ENCODE data around the gene LDLRAD4. TPM values are rescaled to one million over a fixed set of nuclear protein-coding genes. Genes with fewer than 3 reads are reported as not detected.

Gene LDLRAD4
- total and polyA plus RNA-seq, 8 donors, result 2.0 to 47.9 (median 9.0) TPM

GRCh38 chr18:13429016-13429415, 210.5 kb downstream of the LDLRAD4 start:
- H3K4me3 ChIP-seq, result no peak overlapping the region
- TF ChIP-seq EP300 (IDR thresholded peaks at IDR 0.05) (no peak), CTCF (IDR thresholded peaks at IDR 0.05) (no peak), POLR2A (IDR thresholded peaks at IDR 0.05) (no peak), POLR2AphosphoS5 (IDR thresholded peaks at IDR 0.05) (no peak)
- intact Hi-C loops (cut with DNase I; ENCODE audit: low total_unique reads), result no loop called here

GRCh38 chr18:13429884-13430510, 211.4 kb downstream of the LDLRAD4 start:
- TF ChIP-seq POLR2AphosphoS5 (IDR thresholded peaks at IDR 0.05), result no peak
- no peak for TF ChIP-seq EP300 (IDR thresholded peaks at IDR 0.05)
- no peak for TF ChIP-seq CTCF (IDR thresholded peaks at IDR 0.05)
- no peak for TF ChIP-seq POLR2A (IDR thresholded peaks at IDR 0.05)
- Histone ChIP-seq H3K9me3 (no peaks in the 10 kb centered on the region), H3K36me3 (no peaks in the 10 kb centered on the region), H3K27me3 (no peaks in the 10 kb centered on the region), H3K4me3 (no peak overlapping the region), H3K4me1 (peaks cover 0 to 8% (median 4%) of the 10 kb centered on the region in 4 donors), H3K27ac (no peak overlapping the region)
- WGBS, 5 donors, result 75 to 91% (median 84%) methylated on average over 14 to 15 of the region's 15 CpGs
- DNase-seq, result no peak
- intact Hi-C loops (cut with DNase I; ENCODE audit: low total_unique reads), result no loop called here

More at GRCh38 chr18:13429016-13429415, 210.5 kb downstream of the LDLRAD4 start:
- DNase-seq, result no peak
- peaks cover 0 to 8% (median 4%) of the 10 kb centered on the region in 4 donors for H3K4me1 ChIP-seq
- WGBS, 5 donors, result 81 to 91% (median 84%) methylated on average over 5 of the region's 5 CpGs
- H3K27ac ChIP-seq, result no peak overlapping the region
- no peaks in the 10 kb centered on the region for H3K36me3 ChIP-seq
- no peaks in the 10 kb centered on the region for H3K27me3 ChIP-seq
- no peaks in the 10 kb centered on the region for H3K9me3 ChIP-seq

DNA sequence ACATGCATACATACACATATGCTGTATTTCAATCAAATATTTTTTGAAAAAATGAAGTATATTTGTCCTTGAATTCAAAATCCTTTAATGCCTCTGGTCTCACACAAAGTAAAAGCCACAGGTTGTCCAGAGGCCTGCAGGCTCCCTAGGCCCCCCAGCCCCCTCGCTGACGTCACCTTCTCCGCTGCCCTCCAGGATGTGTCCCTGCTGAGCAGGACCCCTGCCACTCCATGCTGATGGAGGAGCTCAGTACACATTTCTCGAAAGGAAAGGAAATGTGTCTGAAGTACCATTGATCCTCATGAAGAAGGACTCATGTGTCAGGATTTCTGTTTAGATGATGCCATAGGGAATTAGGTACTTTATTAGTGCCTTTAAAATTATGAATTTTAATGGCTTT, 212.1 kb downstream of the LDLRAD4 start:
- WGBS, 5 donors, result 79 to 93% (median 89%) methylated on average over 4 of the region's 4 CpGs
- Histone ChIP-seq H3K4me3 (no peak overlapping the region), H3K27me3 (no peaks in the 10 kb centered on the region), H3K27ac (no peak overlapping the region), H3K36me3 (no peaks in the 10 kb centered on the region), H3K4me1 (peaks cover 0 to 8% (median 5%) of the 10 kb centered on the region in 4 donors), H3K9me3 (no peaks in the 10 kb centered on the region)
- DNase-seq, result no peak
- no peak for TF ChIP-seq EP300 (IDR thresholded peaks at IDR 0.05)
- TF ChIP-seq POLR2A (IDR thresholded peaks at IDR 0.05), result no peak
- TF ChIP-seq POLR2AphosphoS5 (IDR thresholded peaks at IDR 0.05), result no peak
- no peak for TF ChIP-seq CTCF (IDR thresholded peaks at IDR 0.05)
- intact Hi-C loops (cut with DNase I; ENCODE audit: low total_unique reads), result no loop called here

- WGBS, 5 donors, result 86 to 89% (median 87%) methylated on average over 16 of the region's 16 CpGs
- intact Hi-C loops (cut with DNase I; ENCODE audit: low total_unique reads), result no loop called here
- no peaks in the 10 kb centered on the region for H3K36me3 ChIP-seq
- H3K27ac ChIP-seq, result no peak overlapping the region
- H3K4me1 ChIP-seq, result peaks cover 0 to 16% (median 3%) of the 10 kb centered on the region in 4 donors
- TF ChIP-seq POLR2A (IDR thresholded peaks at IDR 0.05), result no peak
- no peak for TF ChIP-seq CTCF (IDR thresholded peaks at IDR 0.05)
- no peak for TF ChIP-seq EP300 (IDR thresholded peaks at IDR 0.05)
- TF ChIP-seq POLR2AphosphoS5 (IDR thresholded peaks at IDR 0.05), result no peak
- H3K4me3 ChIP-seq, result no peak overlapping the region
- no peaks in the 10 kb centered on the region for H3K9me3 ChIP-seq
- DNase-seq, result no peak
- no peaks in the 10 kb centered on the region for H3K27me3 ChIP-seq
Measured at GRCh38 chr18:13431886-13432285, 213.3 kb downstream of the LDLRAD4 start.

Measured in stomach (tissue), 9 donors.